ENCODE results near the gene BNC1.

GRCh38 chr15:83320404-83320803, 35.9 kb upstream of the BNC1 start:
- TF ChIP-seq CTCF (IDR thresholded peaks at IDR 0.05) (no peak), POLR2AphosphoS5 (IDR thresholded peaks at IDR 0.05) (no peak)
